Stimulated activated CD4-positive, alpha-beta T cell treated with anti-CD3 and anti-CD28 coated beads, Interleukin-2, amount 100 ng/mL, for 24 hours (primary cell): ENCODE data around the gene MED13L.
A peak's percentile ranks its signal among the peaks of the same experiment; 100 is the strongest.

ENCODE experiments used
- DNase-seq, 2 donors: peaks; one replicate each; pipeline ENCODE4 v3.0.0-alpha.2; 2020

The MED13L gene

GRCh38 chr12:116277467-116278278 lies at the start of gene MED13L:
Gene MED13L, minus strand, starts transcription at chr12:116277693. Its CDS starts 562 bp downstream, at chr12:116277131.
- peak; percentile 85 to 87 for DNase-seq

DNA sequence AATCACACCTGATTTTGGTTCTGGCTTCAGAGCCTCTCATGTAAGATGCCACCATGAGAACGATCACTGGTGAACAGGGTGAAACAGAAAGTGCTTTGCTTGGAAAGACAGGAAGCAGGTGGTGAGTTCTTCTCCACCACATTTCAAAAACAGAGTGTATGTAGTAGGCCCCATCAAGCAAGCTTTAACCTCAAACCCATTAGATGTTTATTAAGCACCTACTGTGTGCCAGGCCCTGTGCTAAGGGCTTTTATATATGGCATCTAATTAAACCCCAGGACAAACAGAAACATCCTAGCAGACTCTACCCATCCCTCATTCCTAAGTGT lies 47.8 kb upstream of the MED13L start:
- DNase-seq, result no peak

DNA sequence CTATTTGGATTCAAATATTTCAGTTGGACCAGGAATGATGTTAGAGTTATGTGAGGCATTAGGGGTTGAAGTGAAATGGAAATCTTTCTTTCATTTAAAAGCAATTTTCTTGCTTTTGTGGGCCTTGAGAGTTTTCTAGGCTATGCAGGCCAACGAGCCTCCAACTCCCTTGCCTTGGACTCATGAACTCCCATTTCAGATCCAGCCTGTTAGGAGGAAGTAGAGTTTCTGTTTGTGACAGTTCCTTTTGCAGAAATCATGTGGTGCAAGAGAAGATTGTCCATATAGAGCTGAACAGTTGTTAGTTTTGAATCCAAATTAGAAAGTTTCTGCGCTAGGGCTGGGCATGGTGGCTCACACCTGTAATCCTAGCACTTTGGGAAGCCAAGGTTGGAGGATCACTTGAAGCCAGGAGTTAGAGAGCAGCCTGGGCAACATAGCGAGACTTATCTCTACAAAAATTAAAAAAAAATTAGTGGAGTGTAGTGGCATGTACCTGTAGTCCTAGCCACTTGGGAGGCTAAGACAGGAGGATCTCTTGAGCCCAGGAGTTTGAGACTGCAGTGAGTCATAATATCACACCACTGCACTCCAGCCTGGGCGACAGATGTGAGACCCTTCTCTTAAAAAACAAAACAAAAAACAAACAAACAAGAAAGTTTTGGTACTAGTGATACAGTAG lies 47.3 kb upstream of the MED13L start:
- no peak for DNase-seq

DNA sequence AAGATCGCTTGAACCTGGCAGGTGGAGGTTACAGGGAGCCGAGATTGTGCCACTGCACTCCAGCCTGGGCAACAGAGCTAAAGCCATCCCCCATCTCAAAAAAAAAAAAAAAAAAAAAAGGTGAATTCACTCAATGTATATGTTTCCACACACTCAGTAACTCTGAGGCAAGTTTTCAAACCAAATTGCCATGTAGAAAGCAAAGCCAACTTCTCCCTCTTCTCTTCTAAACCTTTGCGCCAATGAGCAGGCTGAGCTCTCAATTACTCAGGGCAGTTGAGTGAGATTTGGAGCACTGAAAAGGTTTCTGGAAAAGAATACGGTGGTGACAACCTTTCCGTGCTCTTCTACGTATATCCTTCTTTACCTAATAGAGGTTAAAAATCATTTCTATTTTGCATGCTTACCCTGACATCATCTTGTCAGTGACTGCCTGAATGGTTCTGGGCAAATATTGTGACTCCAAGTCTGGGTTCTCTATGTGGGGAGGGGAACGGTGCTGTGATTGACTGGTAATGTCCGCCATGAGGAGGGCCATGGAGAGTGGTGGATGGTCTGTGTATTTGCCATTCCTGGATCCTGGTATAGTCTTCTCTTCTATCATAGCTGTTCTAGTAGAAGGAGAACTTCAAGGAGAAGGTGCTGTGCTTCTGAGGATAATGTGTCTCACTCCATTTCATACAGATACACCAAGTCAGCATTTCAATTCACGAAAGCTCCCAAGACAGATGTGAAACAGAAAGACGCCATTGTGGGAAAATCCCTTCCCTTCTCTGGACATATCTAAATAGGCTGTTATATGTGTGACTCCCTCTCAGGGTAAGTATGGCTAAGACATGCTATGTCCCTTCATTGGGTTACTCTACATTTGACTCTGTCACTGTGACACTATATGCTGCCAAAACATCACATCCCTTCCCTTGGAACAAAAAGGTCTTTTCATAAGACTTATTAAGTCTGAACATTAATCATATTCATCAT lies 46.2 kb upstream of the MED13L start:
- DNase-seq, result no peak

GRCh38 chr12:116321913-116322312 lies 44.4 kb upstream of the MED13L start:
- DNase-seq, result no peak

GRCh38 chr12:116320791-116321217 lies 43.3 kb upstream of the MED13L start:
- no peak for DNase-seq

GRCh38 chr12:116319898-116320621 lies 42.6 kb upstream of the MED13L start:
- DNase-seq, result peak; percentile 21 to 39

- no peak for DNase-seq
Measured at GRCh38 chr12:116319233-116319897, 41.9 kb upstream of the MED13L start.

- DNase-seq, result no peak
Measured at GRCh38 chr12:116318576-116319232, 41.2 kb upstream of the MED13L start.

- DNase-seq, result no peak
Measured at GRCh38 chr12:116317986-116318575, 40.6 kb upstream of the MED13L start.

DNA sequence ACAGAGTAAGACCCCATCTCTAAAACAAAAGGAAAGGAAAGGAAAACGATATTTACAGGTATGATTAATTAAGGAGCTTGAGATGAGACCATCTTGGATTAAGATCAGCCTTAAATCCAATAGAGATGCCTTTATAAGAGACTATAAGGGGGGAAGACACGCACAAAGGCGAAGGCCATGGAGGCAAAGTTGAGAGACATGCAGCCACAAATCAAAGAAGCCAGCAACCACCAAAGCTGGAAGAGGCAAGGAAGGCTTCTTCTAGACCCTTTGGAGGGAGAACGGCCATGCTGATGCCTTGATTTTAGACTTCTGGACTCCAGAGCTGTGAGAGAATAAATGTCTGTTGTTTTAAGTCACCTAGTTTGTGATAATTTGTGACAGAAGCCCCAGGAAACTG lies 39.6 kb upstream of the MED13L start:
- DNase-seq, result no peak

DNA sequence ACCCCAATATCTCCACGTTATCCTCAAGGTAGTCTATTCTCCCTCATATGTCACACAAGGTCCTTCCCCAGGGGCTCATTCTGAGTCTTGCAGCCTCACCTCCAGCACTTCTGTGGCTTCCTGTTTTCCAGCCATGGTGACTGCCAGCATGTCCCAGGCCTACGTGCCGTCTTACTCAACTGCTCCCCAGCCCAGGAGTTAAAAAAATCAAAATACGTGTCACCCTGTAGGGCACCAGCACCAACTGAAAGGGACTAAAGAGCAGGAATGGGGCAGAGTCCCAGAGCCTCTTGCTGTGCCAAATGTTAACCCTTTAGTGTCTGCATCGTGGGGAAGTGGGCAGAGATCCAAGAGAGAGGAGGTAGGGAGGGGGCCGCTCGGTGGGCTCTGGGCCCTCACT lies 37.0 kb upstream of the MED13L start:
- no peak for DNase-seq

GRCh38 chr12:116313194-116313927 lies 35.9 kb upstream of the MED13L start:
- no peak for DNase-seq

- DNase-seq, result no peak
Measured at GRCh38 chr12:116310082-116310481, 32.6 kb upstream of the MED13L start.

DNA sequence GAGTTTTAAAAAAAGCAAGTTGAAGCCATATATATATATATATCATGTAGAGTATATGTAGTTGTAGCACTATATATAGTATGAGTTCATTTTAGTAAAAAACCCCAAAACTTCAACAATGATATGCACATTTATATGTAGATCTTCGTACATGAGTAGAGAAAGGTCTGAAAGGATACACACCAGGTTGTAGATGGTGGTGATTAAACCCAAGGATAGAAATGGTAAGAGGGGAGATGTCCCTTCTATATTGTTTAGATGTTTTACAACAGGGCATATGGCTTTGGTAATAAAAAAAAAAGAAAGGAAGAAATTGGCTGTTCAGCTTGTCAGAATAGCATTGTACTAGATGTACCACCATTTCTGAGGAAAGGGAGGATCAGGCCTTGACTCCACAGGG lies 31.9 kb upstream of the MED13L start:
- DNase-seq, result no peak

DNA sequence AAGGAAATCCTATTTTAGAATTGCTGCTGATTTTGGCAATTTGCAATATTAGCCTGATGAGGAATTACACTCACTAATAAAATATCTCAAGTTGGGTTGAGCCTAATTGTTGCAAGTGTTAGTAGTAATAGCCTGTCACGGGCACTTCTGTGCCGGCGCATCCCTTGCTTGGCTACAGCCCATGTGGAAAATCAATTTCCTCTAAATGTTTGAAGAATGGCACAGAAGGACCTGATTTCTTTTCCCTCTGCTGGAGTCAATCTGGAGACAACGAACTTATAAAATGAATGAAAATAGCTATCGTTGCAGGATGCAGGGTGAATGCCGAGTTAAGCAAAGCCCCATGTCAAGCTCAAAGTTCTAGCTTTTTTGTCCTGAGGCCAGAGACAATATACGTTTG lies 31.2 kb upstream of the MED13L start:
- no peak for DNase-seq

DNA sequence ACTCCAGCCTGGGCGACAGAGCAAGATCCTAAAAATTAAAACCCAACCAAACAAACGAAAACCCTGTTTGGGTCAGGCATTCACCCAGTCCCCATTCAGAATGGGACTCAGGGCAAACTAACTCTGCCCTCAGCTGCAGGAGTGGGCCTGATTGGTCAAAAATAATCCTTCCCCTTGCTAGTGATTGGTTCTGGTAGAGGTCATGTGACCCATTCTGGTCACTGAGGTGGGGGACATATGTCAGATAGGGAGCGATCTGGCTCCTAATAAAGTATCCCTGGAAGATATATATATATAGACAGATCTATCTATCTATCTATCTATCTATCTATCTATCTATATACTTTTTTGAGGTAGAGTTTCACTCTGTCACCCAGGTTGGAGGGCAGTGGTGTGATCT lies 29.5 kb upstream of the MED13L start:
- DNase-seq, result no peak

DNA sequence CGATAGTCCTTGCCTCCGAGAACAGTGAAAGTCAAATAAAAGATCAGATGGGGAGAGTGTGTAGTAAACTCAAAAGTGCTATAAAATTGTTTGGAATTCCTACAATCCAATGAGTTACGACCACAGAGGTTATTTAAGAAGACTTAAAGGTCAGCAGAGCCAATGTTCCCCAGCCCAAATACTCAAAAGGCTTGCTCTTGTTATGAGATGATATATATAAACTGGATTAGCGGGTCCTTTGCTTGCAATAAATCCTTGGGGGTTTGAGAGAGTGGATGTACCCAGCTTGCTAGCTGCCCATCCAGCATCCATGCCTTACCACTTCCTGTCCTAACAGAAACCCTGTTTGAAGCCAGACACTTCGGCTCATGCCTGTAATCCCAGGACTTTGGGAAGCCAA lies 29.0 kb upstream of the MED13L start:
- DNase-seq, result no peak

GRCh38 chr12:116304621-116305020 lies 27.1 kb upstream of the MED13L start:
- DNase-seq, result no peak

- no peak for DNase-seq
Measured at GRCh38 chr12:116303929-116304328, 26.4 kb upstream of the MED13L start.
